ENCODE data around the gene CYP19A1. TPM values are rescaled to one million over a fixed set of nuclear protein-coding genes. Genes with fewer than 3 reads are reported as not detected.

CYP19A1 gene
- total RNA-seq, 1 donor from 2014 or later: 0.95 TPM

DNA sequence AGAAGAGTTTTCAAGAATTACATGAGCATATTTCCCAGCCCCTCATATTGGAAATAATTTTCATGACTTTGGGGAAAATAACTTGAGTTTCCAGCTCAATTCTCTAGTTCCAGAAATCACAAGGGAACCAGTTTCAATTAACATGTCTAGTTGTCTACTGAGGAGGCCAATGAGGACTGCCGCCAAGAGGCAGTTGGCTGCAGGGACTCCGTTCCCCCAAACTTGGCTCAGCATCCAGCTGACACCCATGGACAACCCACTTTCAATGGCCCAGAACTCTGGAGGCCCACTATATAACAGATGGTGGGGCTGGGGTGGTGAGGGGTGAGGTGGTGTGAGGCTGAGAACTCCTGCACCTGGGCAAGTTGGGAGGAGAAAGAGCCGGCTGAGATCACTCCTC lies 157.2 kb downstream of the CYP19A1 start:
- intact Hi-C loops (cut with DNase I): no loop called here
- no peaks in the 10 kb centered on the region for H3K27me3 ChIP-seq (ENCODE audit: low read depth)
- ATAC-seq: no peak
- H3K36me3 ChIP-seq: no peaks in the 10 kb centered on the region
- no peak overlapping the region for H3K4me3 ChIP-seq
- H3K27ac ChIP-seq: no peak overlapping the region
- TF ChIP-seq, protein P1, sequence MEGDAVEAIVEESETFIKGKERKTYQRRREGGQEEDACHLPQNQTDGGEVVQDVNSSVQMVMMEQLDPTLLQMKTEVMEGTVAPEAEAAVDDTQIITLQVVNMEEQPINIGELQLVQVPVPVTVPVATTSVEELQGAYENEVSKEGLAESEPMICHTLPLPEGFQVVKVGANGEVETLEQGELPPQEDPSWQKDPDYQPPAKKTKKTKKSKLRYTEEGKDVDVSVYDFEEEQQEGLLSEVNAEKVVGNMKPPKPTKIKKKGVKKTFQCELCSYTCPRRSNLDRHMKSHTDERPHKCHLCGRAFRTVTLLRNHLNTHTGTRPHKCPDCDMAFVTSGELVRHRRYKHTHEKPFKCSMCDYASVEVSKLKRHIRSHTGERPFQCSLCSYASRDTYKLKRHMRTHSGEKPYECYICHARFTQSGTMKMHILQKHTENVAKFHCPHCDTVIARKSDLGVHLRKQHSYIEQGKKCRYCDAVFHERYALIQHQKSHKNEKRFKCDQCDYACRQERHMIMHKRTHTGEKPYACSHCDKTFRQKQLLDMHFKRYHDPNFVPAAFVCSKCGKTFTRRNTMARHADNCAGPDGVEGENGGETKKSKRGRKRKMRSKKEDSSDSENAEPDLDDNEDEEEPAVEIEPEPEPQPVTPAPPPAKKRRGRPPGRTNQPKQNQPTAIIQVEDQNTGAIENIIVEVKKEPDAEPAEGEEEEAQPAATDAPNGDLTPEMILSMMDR (IDR thresholded peaks at IDR 0.05): no peak
- no peak for DNase-seq
- H3K9me3 ChIP-seq: no peaks in the 10 kb centered on the region
- no peaks in the 10 kb centered on the region for H3K4me1 ChIP-seq

DNA sequence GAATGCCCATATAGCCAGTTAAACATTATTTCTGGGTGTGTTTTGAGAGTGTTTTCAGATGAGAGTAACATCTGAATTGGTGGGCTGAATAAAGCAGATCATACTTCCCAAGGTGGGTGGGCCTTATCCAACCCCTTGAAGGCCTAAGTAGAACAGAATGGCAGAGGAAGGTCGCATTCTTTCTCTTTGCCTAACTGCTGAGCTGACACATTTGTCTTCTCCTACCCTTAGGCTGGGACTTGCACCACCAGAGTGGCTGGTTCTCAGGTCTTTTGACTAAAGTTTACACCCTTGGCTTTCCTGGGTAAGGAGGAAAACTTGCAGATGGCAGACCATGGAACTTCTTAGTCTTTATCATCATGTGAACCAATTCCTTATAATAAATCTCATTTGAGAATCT lies 157.9 kb downstream of the CYP19A1 start:
- DNase-seq (no peak), ATAC-seq (no peak)
- Histone ChIP-seq H3K9me3 (no peaks in the 10 kb centered on the region), H3K27ac (no peak overlapping the region), H3K4me3 (no peak overlapping the region), H3K27me3 (ENCODE audit: low read depth) (no peaks in the 10 kb centered on the region), H3K4me1 (no peaks in the 10 kb centered on the region), H3K36me3 (no peaks in the 10 kb centered on the region)
- TF ChIP-seq, protein P1 (IDR thresholded peaks at IDR 0.05): no peak
- intact Hi-C loops (cut with DNase I): no loop called here

DNA sequence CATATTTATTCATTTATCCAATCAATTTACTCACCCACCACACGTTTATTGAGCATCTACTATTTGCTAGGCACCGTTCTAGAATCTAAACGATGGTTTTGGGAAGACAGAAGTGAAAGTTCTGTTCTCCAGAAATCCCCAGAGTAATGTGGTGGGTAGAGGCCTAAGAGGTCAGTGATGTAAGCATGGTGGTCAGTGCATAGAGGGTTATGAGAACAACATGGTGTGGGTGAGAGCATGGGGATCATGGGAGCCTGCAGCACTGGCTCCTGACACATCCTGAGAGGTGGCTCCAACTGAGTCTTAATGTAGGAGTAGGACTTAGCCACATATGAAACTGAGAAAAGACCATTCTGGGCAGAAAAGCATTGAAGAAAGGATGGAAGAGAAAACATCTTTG lies 158.4 kb downstream of the CYP19A1 start:
- Histone ChIP-seq H3K9me3 (no peaks in the 10 kb centered on the region), H3K27ac (no peak overlapping the region), H3K4me1 (no peaks in the 10 kb centered on the region), H3K36me3 (no peaks in the 10 kb centered on the region), H3K4me3 (no peak overlapping the region), H3K27me3 (ENCODE audit: low read depth) (no peaks in the 10 kb centered on the region)
- ATAC-seq: peak in 1 of 2 donors; percentile 50
- DNase-seq: no peak
- intact Hi-C loops (cut with DNase I): no loop called here
- TF ChIP-seq, protein P1 (IDR thresholded peaks at IDR 0.05): no peak

DNA sequence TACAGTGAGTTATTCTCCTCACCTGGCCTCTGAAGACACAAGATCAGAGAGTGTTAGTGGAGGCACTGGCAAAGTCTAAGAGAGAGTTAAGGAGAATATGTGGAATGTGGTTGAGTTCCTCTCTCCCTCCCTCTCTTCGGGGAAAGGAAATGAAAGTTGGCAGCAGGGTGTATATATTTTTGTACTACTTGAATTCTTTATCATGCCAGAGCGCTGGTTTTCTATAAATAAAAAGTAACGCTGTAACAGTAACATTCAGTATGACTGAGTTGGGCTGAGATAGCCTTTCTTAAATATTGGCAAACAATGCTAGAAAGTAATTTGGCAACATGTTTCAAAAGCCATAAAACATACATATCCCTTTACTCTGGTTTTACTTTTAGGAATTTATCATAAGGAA lies 166.2 kb downstream of the CYP19A1 start:
- TF ChIP-seq, protein P1 (IDR thresholded peaks at IDR 0.05): no peak
- Histone ChIP-seq H3K27ac (no peak overlapping the region), H3K4me3 (no peak overlapping the region), H3K9me3 (no peaks in the 10 kb centered on the region), H3K27me3 (ENCODE audit: low read depth) (no peaks in the 10 kb centered on the region), H3K4me1 (peaks cover 17% of the 10 kb centered on the region), H3K36me3 (no peaks in the 10 kb centered on the region)
- DNase-seq (no peak), ATAC-seq (peak in 1 of 2 donors; percentile 49)
- intact Hi-C loops (cut with DNase I): no loop called here

DNA sequence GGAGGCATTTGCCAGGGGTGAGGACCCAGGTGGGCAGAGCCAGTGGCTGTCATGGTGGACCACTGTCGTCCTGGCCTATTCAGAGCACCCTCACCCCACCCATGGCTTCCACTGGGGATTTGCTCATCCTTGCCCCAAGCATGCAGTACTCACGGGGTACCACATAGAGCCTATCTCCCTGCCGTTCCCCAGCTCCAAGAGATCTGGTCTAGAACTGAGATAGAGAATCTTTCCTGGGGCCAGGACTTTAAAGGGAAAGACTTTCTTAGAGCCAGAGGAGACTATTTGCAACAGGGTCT lies 166.8 kb downstream of the CYP19A1 start:
- Histone ChIP-seq H3K4me3 (no peak overlapping the region), H3K27ac (no peak overlapping the region), H3K27me3 (ENCODE audit: low read depth) (no peaks in the 10 kb centered on the region), H3K36me3 (no peaks in the 10 kb centered on the region), H3K9me3 (no peaks in the 10 kb centered on the region), H3K4me1 (peaks cover 17% of the 10 kb centered on the region)
- DNase-seq (no peak), ATAC-seq (no peak)
- TF ChIP-seq, protein P1 (IDR thresholded peaks at IDR 0.05): no peak
- intact Hi-C loops (cut with DNase I): no loop called here

Measured in lower lobe of right lung (tissue), 2 donors.